Thoracic aorta (tissue), 2 donors: ENCODE measurements around the gene AKIRIN2. TPM values are rescaled to one million over a fixed set of nuclear protein-coding genes. Genes with fewer than 3 reads are reported as not detected.

ENCODE experiments used
- ATAC-seq: fragments of 150-250 bp; one replicate; pipeline ENCODE4 v1.8.0; 2017; ENCODE audit warnings: low read depth; ENCODE audit not compliant: insufficient number of reproducible peaks, low FRiP score
- DNase-seq: peaks from one replicate; pipeline ENCODE4 v3.0.0-alpha.2; 2020; ENCODE audit warnings: low spot score
- H3K27ac ChIP-seq, 2 donors: fragments of 200-600 bp; sonication (generic); 1 replicate in 1 of 2; 2 replicates in 1 of 2; pipeline ENCODE4 v1.5.1; 2016; ENCODE audit warnings: mild to moderate bottlenecking in 2 of 2, moderate library complexity in 2 of 2
- H3K27me3 ChIP-seq: fragments of 200-600 bp; sonication (generic); replicated peaks from 2 replicates; pipeline ENCODE4 v1.6.0; 2016; ENCODE audit warnings: mild to moderate bottlenecking; ENCODE audit not compliant: insufficient read depth
- H3K36me3 ChIP-seq: fragments of 200-600 bp; sonication (generic); one replicate; pipeline ENCODE4 v1.5.1; 2016
- H3K4me1 ChIP-seq, 2 donors: fragments of 200-600 bp; sonication (generic); 1 replicate in 1 of 2; 2 replicates in 1 of 2; pipeline versions ENCODE4 v1.5.1 to v1.6.0; 2016; ENCODE audit warnings: low read depth in 2 of 2, mild to moderate bottlenecking in 1 of 2; ENCODE audit not compliant: control insufficient read depth in 1 of 2
- H3K4me3 ChIP-seq: fragments of 200-600 bp; sonication (generic); 2 replicates; pipeline ENCODE4 v1.5.1; 2016; ENCODE audit warnings: mild to moderate bottlenecking
- H3K9me3 ChIP-seq: fragments of 200-600 bp; sonication (generic); 2 replicates; pipeline ENCODE4 v1.5.1; 2016
- CTCF ChIP-seq: fragments of 200-600 bp; sonication (generic); IDR thresholded peaks from one replicate; pipeline ENCODE4 v1.5.1; 2019; ENCODE audit warnings: antibody characterized with exemption
- total RNA-seq, 2 donors: library from RNA; depleted of rRNA; stranded (reverse); fragments of >200 nt; gene quantifications; one replicate each; pipeline versions ENCODE4 v1.1.0 to v1.2.3, GENCODE V29; 2016

Gene AKIRIN2
- total RNA-seq, 2 donors from 2014 or later = 30.5 to 38.7 TPM

DNA sequence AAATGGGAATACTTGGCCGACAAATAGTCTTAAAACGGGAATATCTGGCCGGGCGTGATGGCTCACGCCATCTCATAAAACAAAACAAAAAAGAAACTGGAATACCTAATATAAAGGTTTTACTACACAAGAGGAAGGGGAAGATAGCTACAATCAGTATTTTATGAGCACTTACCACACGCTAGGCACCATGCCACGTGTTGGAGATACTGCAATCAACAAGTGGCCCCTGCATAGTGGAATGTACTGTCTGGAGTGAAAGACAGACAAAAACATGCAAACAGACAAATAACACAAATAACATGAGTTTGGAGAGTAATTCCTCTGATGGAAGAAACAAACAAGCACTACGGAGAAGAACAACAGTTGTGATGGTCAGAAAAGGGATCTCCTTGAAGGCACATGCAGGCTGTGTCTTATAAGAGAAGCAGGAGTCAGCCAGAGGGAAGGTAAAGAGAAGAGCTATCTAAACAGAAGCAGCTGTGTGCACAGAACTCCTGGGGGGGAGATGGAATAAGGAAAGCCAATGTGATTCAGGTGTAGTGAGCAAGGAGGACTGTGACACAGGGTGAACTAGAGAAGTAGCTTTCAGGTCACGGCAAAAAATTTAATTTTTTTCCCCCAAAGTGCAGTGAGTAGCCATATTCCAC is 39.1 kb upstream of the AKIRIN2 start:
- Histone ChIP-seq H3K36me3 (no peaks in the 10 kb centered on the region), H3K4me1 (no peaks in the 10 kb centered on the region), H3K9me3 (no peaks in the 10 kb centered on the region), H3K4me3 (no peak overlapping the region), H3K27me3 (no peaks in the 10 kb centered on the region), H3K27ac (no peak overlapping the region)
- no peak for DNase-seq
- no peak for ATAC-seq
- TF ChIP-seq CTCF = no peak

DNA sequence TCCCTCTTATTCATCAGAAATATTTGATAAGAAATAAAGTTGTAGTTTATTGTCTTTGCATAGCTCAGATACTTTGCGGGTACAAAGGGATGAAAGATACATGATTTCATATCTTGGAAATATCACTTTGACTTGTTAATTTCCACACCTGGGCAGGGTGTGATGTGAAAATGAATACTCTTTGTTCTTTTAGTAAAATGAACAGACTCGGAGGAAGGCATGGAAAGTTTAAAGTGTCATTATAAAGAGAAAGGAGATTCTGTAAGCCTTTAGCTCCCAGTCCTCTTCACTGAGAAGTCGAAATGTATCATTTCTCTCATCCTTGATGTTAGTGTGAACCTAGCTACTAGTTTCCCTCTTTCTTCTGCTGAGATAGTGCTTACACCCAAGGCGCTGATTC is 36.7 kb upstream of the AKIRIN2 start:
- Histone ChIP-seq H3K4me1 (no peaks in the 10 kb centered on the region), H3K36me3 (no peaks in the 10 kb centered on the region), H3K27ac (no peak overlapping the region), H3K9me3 (no peaks in the 10 kb centered on the region), H3K27me3 (no peaks in the 10 kb centered on the region), H3K4me3 (no peak overlapping the region)
- TF ChIP-seq CTCF = no peak
- DNase-seq = no peak
- no peak for ATAC-seq

GRCh38 chr6:87738000-87738399 is 36.0 kb upstream of the AKIRIN2 start:
- Histone ChIP-seq H3K4me3 (no peak overlapping the region), H3K27ac (no peak overlapping the region), H3K27me3 (no peaks in the 10 kb centered on the region), H3K9me3 (no peaks in the 10 kb centered on the region), H3K36me3 (no peaks in the 10 kb centered on the region), H3K4me1 (peaks cover 0 to 3% of the 10 kb centered on the region in 2 donors)
- no peak for DNase-seq
- no peak for ATAC-seq
- no peak for TF ChIP-seq CTCF

DNA sequence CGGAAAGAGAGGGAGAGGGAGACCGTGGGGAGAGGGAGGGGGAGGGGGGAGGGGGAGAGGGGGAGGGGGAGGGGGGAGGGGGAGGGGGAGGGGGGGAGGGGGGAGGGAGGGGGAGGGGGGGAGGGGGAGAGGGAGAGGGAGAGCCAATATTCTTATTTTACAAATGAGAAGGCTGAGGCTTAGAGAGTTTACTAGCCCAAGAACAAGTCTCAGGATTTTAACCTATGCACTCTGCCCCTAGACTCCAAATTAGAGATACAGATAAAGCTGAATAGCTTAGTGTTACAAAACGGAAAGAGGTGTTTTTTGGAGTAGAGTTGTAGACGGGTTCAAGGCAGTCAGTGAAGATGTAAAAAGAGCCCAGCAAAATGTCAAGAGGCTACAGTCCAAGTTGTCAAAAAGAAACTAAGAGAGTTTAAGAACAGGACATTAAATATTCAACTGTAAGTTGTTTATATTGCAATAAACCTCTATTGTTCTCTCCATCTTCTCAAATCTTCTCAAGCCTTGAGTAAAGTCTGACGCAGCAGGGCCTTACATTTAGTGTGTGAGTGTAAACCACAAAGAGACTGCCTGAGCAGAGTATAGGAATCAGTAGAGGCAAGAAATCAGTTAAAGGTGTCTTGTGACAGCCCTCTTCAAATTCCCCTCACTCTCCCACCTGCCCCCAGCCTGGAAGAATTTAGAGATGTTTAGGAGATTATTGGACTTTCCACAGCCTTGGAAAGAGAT is 34.9 kb upstream of the AKIRIN2 start:
- no peak overlapping the region for H3K27ac ChIP-seq
- ATAC-seq (no peak), DNase-seq (no peak)
- H3K36me3 ChIP-seq = no peaks in the 10 kb centered on the region
- H3K4me1 ChIP-seq = peaks cover 5 to 13% of the 10 kb centered on the region in 2 donors
- H3K4me3 ChIP-seq = no peak overlapping the region
- H3K9me3 ChIP-seq = no peaks in the 10 kb centered on the region
- TF ChIP-seq CTCF = no peak
- H3K27me3 ChIP-seq = no peaks in the 10 kb centered on the region

DNA sequence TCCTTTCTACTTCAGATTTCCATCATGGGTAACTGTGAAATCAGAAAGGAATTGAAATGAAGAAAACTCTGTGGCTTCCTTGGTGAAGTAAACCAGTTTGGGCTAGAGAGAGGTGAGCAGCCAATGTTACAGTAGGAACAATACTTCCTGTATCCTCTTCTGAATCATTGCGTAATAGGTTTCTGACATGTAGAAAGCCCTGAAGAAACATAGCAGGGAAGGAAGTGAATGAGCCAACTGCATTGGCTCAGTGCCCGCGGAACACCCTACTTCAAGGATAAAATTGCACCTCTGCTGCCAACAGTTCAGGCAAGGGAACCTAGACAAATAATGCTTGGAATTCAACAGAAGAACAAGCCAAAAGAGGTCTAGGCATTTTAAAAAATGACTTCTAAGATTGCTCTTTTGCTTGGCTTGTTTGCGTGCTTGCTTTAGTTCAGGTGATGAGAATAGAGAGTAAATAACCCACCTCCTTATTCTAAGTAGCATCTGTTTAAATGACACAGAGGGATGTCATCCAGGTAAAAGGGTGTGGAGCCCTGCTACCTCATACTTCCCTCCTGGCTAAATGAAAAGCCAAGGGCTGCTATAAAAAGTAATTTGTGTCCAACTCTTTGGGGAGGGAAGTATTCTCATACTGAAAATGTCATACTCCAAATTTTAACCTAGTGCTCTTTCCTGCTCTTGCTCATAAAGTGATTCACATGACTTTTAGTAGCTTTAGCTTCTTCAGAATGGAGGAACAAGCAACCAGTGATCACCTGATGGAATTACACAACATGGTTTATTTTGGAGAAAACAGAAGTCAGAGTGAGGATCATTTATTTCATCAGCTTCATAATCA is 30.0 kb upstream of the AKIRIN2 start:
- Histone ChIP-seq H3K27ac (peak overlapping the region in 1 of 2 donors; percentile 21), H3K4me3 (peak overlapping the region; percentile 22)

More for the DNA sequence above, 30.0 kb upstream of the AKIRIN2 start:
- no peak for TF ChIP-seq CTCF
- H3K4me1 ChIP-seq = peaks cover 12 to 23% of the 10 kb centered on the region in 2 donors
- no peaks in the 10 kb centered on the region for H3K9me3 ChIP-seq
- peak; percentile 86 for ATAC-seq
- DNase-seq = peak; percentile 66
- H3K36me3 ChIP-seq = no peaks in the 10 kb centered on the region
- H3K27me3 ChIP-seq = no peaks in the 10 kb centered on the region
